ELF-1 (cell line): ENCODE data around the gene SMIM10L2A.
"Not testable (repeated sequence)": the region's sequence is repeated elsewhere in the genome, so short reads cannot be mapped to it uniquely, and the experiment has no call there.

ENCODE experiments used
- DNase-seq: peaks from one replicate; pipeline ENCODE4 v3.0.0-alpha.2; 2016; ENCODE audit warnings: low read depth, low spot score

Gene SMIM10L2A

GRCh38 chrX:135421932-135422809 lies at the start of gene SMIM10L2A:
TSS of gene SMIM10L2A (plus strand) at chrX:135421944. CDS start at chrX:135422132, 188 bp downstream.
- DNase-seq: peak; percentile 51

- no peak for DNase-seq
Observed at GRCh38 chrX:135373357-135373756, 48.4 kb upstream of the SMIM10L2A start.

- DNase-seq: no peak
Observed at GRCh38 chrX:135382260-135382659, 39.5 kb upstream of the SMIM10L2A start.

GRCh38 chrX:135383249-135383648 lies 38.5 kb upstream of the SMIM10L2A start:
- no peak for DNase-seq

- no peak for DNase-seq
Observed at GRCh38 chrX:135384161-135384836, 37.4 kb upstream of the SMIM10L2A start.

GRCh38 chrX:135388841-135389240 lies 32.9 kb upstream of the SMIM10L2A start:
- DNase-seq: no peak

GRCh38 chrX:135389243-135389642 lies 32.5 kb upstream of the SMIM10L2A start:
- DNase-seq: no peak

GRCh38 chrX:135389717-135390116 lies 32.0 kb upstream of the SMIM10L2A start:
- DNase-seq: peak; percentile 40

GRCh38 chrX:135391734-135392133 lies 30.0 kb upstream of the SMIM10L2A start:
- DNase-seq: no peak

- no peak for DNase-seq
Observed at GRCh38 chrX:135393051-135393450, 28.7 kb upstream of the SMIM10L2A start.

- DNase-seq: no peak
Observed at GRCh38 chrX:135395064-135395463, 26.7 kb upstream of the SMIM10L2A start.

- no peak for DNase-seq
Observed at GRCh38 chrX:135396109-135396508, 25.6 kb upstream of the SMIM10L2A start.

- no peak for DNase-seq
Observed at GRCh38 chrX:135396566-135396965, 25.2 kb upstream of the SMIM10L2A start.

- no peak for DNase-seq
Observed at GRCh38 chrX:135397652-135398051, 24.1 kb upstream of the SMIM10L2A start.

GRCh38 chrX:135403374-135403773 lies 18.4 kb upstream of the SMIM10L2A start:
- DNase-seq: no peak

GRCh38 chrX:135406428-135406827 lies 15.3 kb upstream of the SMIM10L2A start:
- DNase-seq: not testable (repeated sequence)

- no peak for DNase-seq
Observed at GRCh38 chrX:135408794-135409193, 12.9 kb upstream of the SMIM10L2A start.

- DNase-seq: no peak
Observed at GRCh38 chrX:135410861-135411627, 10.7 kb upstream of the SMIM10L2A start.

- no peak for DNase-seq
Observed at GRCh38 chrX:135411893-135412292, 9.9 kb upstream of the SMIM10L2A start.

- no peak for DNase-seq
Observed at GRCh38 chrX:135416546-135416945, 5.2 kb upstream of the SMIM10L2A start.

GRCh38 chrX:135420831-135421230 lies 913 bp upstream of the SMIM10L2A start:
- DNase-seq: no peak

GRCh38 chrX:135421537-135421931 lies 210 bp upstream of the SMIM10L2A start:
- DNase-seq: peak; percentile 94
